Measurements from ENCODE around the gene UROC1.

Gene UROC1

GRCh38 chr3:126433105-126433430, 84.5 kb downstream of the UROC1 start:
- TF ChIP-seq CTCF (IDR thresholded peaks at IDR 0.05) (no peak), ZFX (IDR thresholded peaks at IDR 0.05; ENCODE audit: borderline replicate concordance) (no peak)
- no peak overlapping the region for H3K27ac ChIP-seq

- TF ChIP-seq CTCF (IDR thresholded peaks at IDR 0.05) (no peak), ZFX (IDR thresholded peaks at IDR 0.05; ENCODE audit: borderline replicate concordance) (no peak)
- H3K27ac ChIP-seq = no peak overlapping the region
Measured at GRCh38 chr3:126432361-126433104, 85.0 kb downstream of the UROC1 start.

All from 22Rv1 (cell line).